Ovary (tissue), 9 donors: ENCODE measurements around the gene EML1. TPM values are rescaled to one million over a fixed set of nuclear protein-coding genes. Genes with fewer than 3 reads are reported as not detected.

Experiments used
- DNase-seq, 5 donors: peaks; one replicate each; pipeline ENCODE4 v3.0.0-alpha.2; 2019 to 2020
- H3K27ac ChIP-seq, 2 donors: fragments of 200-600 bp; one replicate each; pipeline versions ENCODE4 v1.5.1 to v1.8.0; 2019 to 2022
- H3K27me3 ChIP-seq: fragments of 200-600 bp; one replicate; pipeline ENCODE4 v1.8.0; 2022
- H3K36me3 ChIP-seq: fragments of 200-600 bp; sonication (generic); one replicate; pipeline ENCODE4 v1.5.1; 2019
- H3K4me1 ChIP-seq: one replicate; pipeline ENCODE4 v1.8.1; 2013; ENCODE audit warnings: mild to moderate bottlenecking, moderate library complexity; ENCODE audit not compliant: insufficient read depth
- H3K4me3 ChIP-seq: fragments of 200-600 bp; sonication (generic); one replicate; pipeline ENCODE4 v1.5.1; 2017
- H3K9me3 ChIP-seq, 2 donors: fragments of 200-600 bp in 1 of 2; sonication (generic) in 1 of 2; one replicate each; pipeline versions ENCODE4 v1.5.1 to v1.8.1; 2013 to 2019; ENCODE audit warnings: mild to moderate bottlenecking in 1 of 2, moderate library complexity in 1 of 2
- CTCF ChIP-seq, 3 donors: fragments of 450-650 bp in 2 of 3; fragments of 200-600 bp in 1 of 3; IDR thresholded peaks; one replicate each; pipeline versions ENCODE4 v1.5.1 to v1.8.0; 2016 to 2022; ENCODE audit warnings: antibody characterized with exemption in 3 of 3, mild to moderate bottlenecking in 1 of 3
- EP300 ChIP-seq: sonication (generic); formaldehyde crosslinking; IDR thresholded peaks from one replicate; pipeline ENCODE4 v1.6.1; 2017; ENCODE audit warnings: antibody characterized with exemption
- POLR2A ChIP-seq: fragments of 450-650 bp; IDR thresholded peaks from one replicate; pipeline ENCODE4 v1.6.1; 2017; ENCODE audit warnings: antibody characterized with exemption, mild to moderate bottlenecking, moderate library complexity
- WGBS, 3 donors: extraction: QIAGEN DNeasy Blood & Tissue Kit in 1 of 3; methylation state at CpG; one replicate each; pipeline versions ENCODE4 v1.1.5 to v1.1.7; 2013 to 2017; 5-methylcytosine and 5-hydroxymethylcytosine counted together
- intact Hi-C, 4 donors: fragments of 100-400 bp; cut with DNase I; formaldehyde crosslinking; loops; one replicate each; pipeline versions ENCODE4 v1.11.0 to v1.15.1; 2022 to 2023
- polyA plus RNA-seq, 2 donors: library from polyadenylated mRNA; stranded (reverse); fragments of 200-250 nt in 1 of 2; fragments of 350-450 nt in 1 of 2; fragmentation: Illumina TruSeq in 1 of 2; extraction: RNeasy Lipid Tissue Mini Kit (QIAGEN cat#74804) in 1 of 2; gene quantifications; one replicate each; pipeline ENCODE4 v1.2.3, GENCODE V29; 2013 to 2014
- total RNA-seq, 7 donors: library from RNA; depleted of rRNA in 2 of 7; stranded (reverse); fragments of >200 nt in 2 of 7; fragmentation: NEBNext Ultra II Directional in 3 of 7; extraction: Animal tissue kit (Norgen Biotek cat#: 25700) in 3 of 7; gene quantifications; one replicate each; pipeline versions ENCODE4 v1.1.0 to v1.2.4, GENCODE V29; 2016 to 2023
- donor health status: DM: no; HTN: no; CAD: no; lungs with moderate emphysema.
- donor health status: DM: no; HTN: no; CAD: no.
- donor health status: Bipolar disorder and iron deficiency.
- donor health status: DM: yes; HTN: yes; CAD: no.
- donor health status: DM: no; HTN: no; CAD: no.
- donor health status: DM: yes; HTN: yes; CAD: no.

EML1 gene
- total and polyA plus RNA-seq, 9 donors = 4.4 to 22.3 (median 9.8) TPM

GRCh38 chr14:99817331-99817730 lies 24.1 kb downstream of the EML1 start:
- no peaks in the 10 kb centered on the region for H3K36me3 ChIP-seq

GRCh38 chr14:99818503-99819036 lies 25.4 kb downstream of the EML1 start:
- no peak overlapping the region for H3K27ac ChIP-seq
- DNase-seq = no peak

More at GRCh38 chr14:99817331-99817730, 24.1 kb downstream of the EML1 start:
- Histone ChIP-seq H3K27me3 (no peaks in the 10 kb centered on the region), H3K4me1 (no peaks in the 10 kb centered on the region), H3K9me3 (no peaks in the 10 kb centered on the region), H3K4me3 (no peak overlapping the region), H3K27ac (no peak overlapping the region)
- no peak for TF ChIP-seq POLR2A
- no peak for TF ChIP-seq CTCF (IDR thresholded peaks at IDR 0.05)
- no peak for TF ChIP-seq EP300
- intact Hi-C loops = no loop called here
- 96 to 98% (median 97%) methylated on average over 10 of the region's 10 CpGs for WGBS, 3 donors
- no peak for DNase-seq

GRCh38 chr14:99819514-99819913 lies 26.3 kb downstream of the EML1 start:
- intact Hi-C loops = no loop called here
- no peak overlapping the region for H3K27ac ChIP-seq
- H3K9me3 ChIP-seq = no peaks in the 10 kb centered on the region
- WGBS, 3 donors = 65 to 67% (median 65%) methylated on average over 15 of the region's 15 CpGs
- no peaks in the 10 kb centered on the region for H3K36me3 ChIP-seq
- no peak for DNase-seq
- no peaks in the 10 kb centered on the region for H3K4me1 ChIP-seq
- H3K4me3 ChIP-seq = no peak overlapping the region
- H3K27me3 ChIP-seq = no peaks in the 10 kb centered on the region
- TF ChIP-seq POLR2A = no peak
- TF ChIP-seq EP300 = no peak
- no peak for TF ChIP-seq CTCF (IDR thresholded peaks at IDR 0.05)

More at GRCh38 chr14:99818503-99819036, 25.4 kb downstream of the EML1 start:
- TF ChIP-seq EP300 = no peak
- TF ChIP-seq POLR2A = no peak
- no peak for TF ChIP-seq CTCF (IDR thresholded peaks at IDR 0.05)
- WGBS, 3 donors = 81 to 85% (median 81%) methylated on average over 11 of the region's 11 CpGs
- H3K4me3 ChIP-seq = no peak overlapping the region
- intact Hi-C loops = no loop called here
- H3K9me3 ChIP-seq = no peaks in the 10 kb centered on the region
- H3K36me3 ChIP-seq = no peaks in the 10 kb centered on the region
- no peaks in the 10 kb centered on the region for H3K4me1 ChIP-seq
- no peaks in the 10 kb centered on the region for H3K27me3 ChIP-seq

- intact Hi-C loops = no loop called here
- H3K9me3 ChIP-seq = no peaks in the 10 kb centered on the region
- H3K4me3 ChIP-seq = no peak overlapping the region
- no peaks in the 10 kb centered on the region for H3K4me1 ChIP-seq
- 95 to 97% (median 96%) methylated on average over 10 of the region's 10 CpGs for WGBS, 3 donors
- no peaks in the 10 kb centered on the region for H3K27me3 ChIP-seq
- H3K36me3 ChIP-seq = no peaks in the 10 kb centered on the region
- no peak for TF ChIP-seq EP300
- TF ChIP-seq CTCF (IDR thresholded peaks at IDR 0.05) = no peak
- no peak for TF ChIP-seq POLR2A
- no peak overlapping the region for H3K27ac ChIP-seq
- DNase-seq = no peak
Measured at GRCh38 chr14:99820702-99821331, 27.6 kb downstream of the EML1 start.
